SK-N-SH treated with all-trans-retinoic acid at 6 μM for 48 hours (cell line): ENCODE data around the gene PALLD.

ENCODE experiments used
- ATAC-seq: fragments of 200-7000 bp; cut with Tn5 transposase; 3 replicates; pipeline ENCODE4 v1.9.1; 2020; ENCODE audit warnings: mild to moderate bottlenecking, moderate library complexity
- ARNTL ChIP-seq: fragments of 450-650 bp; formaldehyde crosslinking; IDR thresholded peaks from 2 replicates; pipeline ENCODE4 v1.5.0; 2020; ENCODE audit warnings: low read depth, mild to moderate bottlenecking, moderate library complexity, borderline replicate concordance
- BACH2 ChIP-seq: fragments of 250-450 bp; sonication (Bioruptor Pico); IDR thresholded peaks from 2 replicates; pipeline ENCODE4 v1.9.0; 2021; ENCODE audit warnings: mild to moderate bottlenecking, borderline replicate concordance
- CREB5 ChIP-seq: fragments of 250-450 bp; sonication (Bioruptor Pico); IDR thresholded peaks from 2 replicates; pipeline ENCODE4 v1.5.1; 2020; ENCODE audit warnings: low read depth, mild to moderate bottlenecking, moderate library complexity
- CSDC2 ChIP-seq: fragments of 250-450 bp; sonication (Bioruptor Pico); IDR thresholded peaks from 2 replicates; pipeline ENCODE4 v1.5.0; 2020; ENCODE audit warnings: mild to moderate bottlenecking, moderate library complexity
- CSRNP3 ChIP-seq: fragments of 250-450 bp; sonication (Bioruptor Pico); IDR thresholded peaks from 2 replicates; pipeline ENCODE4 v1.5.1; 2021; ENCODE audit warnings: mild to moderate bottlenecking, moderate library complexity
- ESRRG ChIP-seq: fragments of 250-450 bp; sonication (Bioruptor Pico); IDR thresholded peaks from 2 replicates; pipeline ENCODE4 v1.6.1; 2021; ENCODE audit warnings: mild to moderate bottlenecking
- GLIS3 ChIP-seq: fragments of 250-450 bp; sonication (Bioruptor Pico); IDR thresholded peaks from 2 replicates; pipeline ENCODE4 v1.5.0; 2020; ENCODE audit warnings: mild to moderate bottlenecking, moderate library complexity
- ISL1 ChIP-seq: fragments of 250-450 bp; sonication (Bioruptor Pico); IDR thresholded peaks from 2 replicates; pipeline ENCODE4 v2.1.2; 2022; ENCODE audit warnings: mild to moderate bottlenecking, moderate library complexity
- OSR1 ChIP-seq: fragments of 250-450 bp; sonication (Bioruptor Pico); IDR thresholded peaks from 2 replicates; pipeline ENCODE4 v1.8.0; 2022; ENCODE audit warnings: moderate library complexity, mild to moderate bottlenecking, inconsistent platforms
- PATZ1 ChIP-seq: fragments of 250-450 bp; sonication (Bioruptor Pico); IDR thresholded peaks from 2 replicates; pipeline ENCODE4 v1.8.0; 2020; ENCODE audit warnings: mild to moderate bottlenecking, moderate library complexity, borderline replicate concordance
- PPARA ChIP-seq: fragments of 250-450 bp; sonication (Bioruptor Pico); IDR thresholded peaks from 2 replicates; pipeline ENCODE4 v1.5.0; 2020; ENCODE audit warnings: mild to moderate bottlenecking, borderline replicate concordance
- RARB ChIP-seq: fragments of 250-450 bp; sonication (Bioruptor Pico); IDR thresholded peaks from 2 replicates; pipeline ENCODE4 v1.8.0; 2021; ENCODE audit warnings: mild to moderate bottlenecking, moderate library complexity
- SNAI2 ChIP-seq: fragments of 250-450 bp; sonication (Bioruptor Pico); IDR thresholded peaks from 2 replicates; pipeline ENCODE4 v1.5.0; 2020; ENCODE audit warnings: mild to moderate bottlenecking, moderate library complexity
- TCF4 ChIP-seq: fragments of 250-450 bp; sonication (Bioruptor Pico); IDR thresholded peaks from 2 replicates; pipeline ENCODE4 v1.8.0; 2021; ENCODE audit warnings: mild to moderate bottlenecking, moderate library complexity, borderline replicate concordance
- ZC3H10 ChIP-seq: fragments of 250-450 bp; sonication (Bioruptor Pico); IDR thresholded peaks from 2 replicates; pipeline ENCODE4 v1.5.1; 2021; ENCODE audit warnings: mild to moderate bottlenecking, moderate library complexity
- ZFP3 ChIP-seq: fragments of 250-450 bp; sonication (Bioruptor Pico); IDR thresholded peaks from 2 replicates; pipeline ENCODE4 v1.5.0; 2020; ENCODE audit warnings: mild to moderate bottlenecking, moderate library complexity
- ZFP30 ChIP-seq: fragments of 450-650 bp; formaldehyde crosslinking; IDR thresholded peaks from 2 replicates; pipeline ENCODE4 v1.5.0; 2022; ENCODE audit warnings: mild to moderate bottlenecking, moderate library complexity
- ZNF565 ChIP-seq: fragments of 450-650 bp; formaldehyde crosslinking; conservative IDR thresholded peaks from 2 replicates; pipeline ENCODE4 v1.5.0; 2020; ENCODE audit warnings: low read depth, mild to moderate bottlenecking, moderate library complexity
- ZNF70 ChIP-seq: fragments of 450-650 bp; formaldehyde crosslinking; IDR thresholded peaks from 2 replicates; pipeline ENCODE4 v1.5.0; 2020; ENCODE audit warnings: mild to moderate bottlenecking, moderate library complexity
- ZNF8 ChIP-seq: fragments of 450-650 bp; formaldehyde crosslinking; IDR thresholded peaks from 2 replicates; pipeline ENCODE4 v1.5.0; 2020; ENCODE audit warnings: mild to moderate bottlenecking, moderate library complexity
- TF ChIP-seq, protein P1 (sequence below): fragments of 250-450 bp; sonication (Bioruptor Pico); IDR thresholded peaks from 2 replicates; pipeline ENCODE4 v1.8.0; 2021; ENCODE audit warnings: low read depth, mild to moderate bottlenecking, moderate library complexity, borderline replicate concordance
- TF ChIP-seq, protein P2 (sequence below): fragments of 250-450 bp; sonication (Bioruptor Pico); IDR thresholded peaks from 2 replicates; pipeline ENCODE4 v1.5.0; 2020; ENCODE audit warnings: mild to moderate bottlenecking, moderate library complexity

The PALLD gene

GRCh38 chr4:168865854-168866253 lies 369.0 kb downstream of the PALLD start:
- ATAC-seq = no peak
- TF ChIP-seq ZFP30 (CRISPR knock-in tag) (no peak), ZNF70 (CRISPR knock-in tag) (no peak), CREB5 (CRISPR knock-in tag) (no peak), CSDC2 (no peak), ZNF565 (CRISPR knock-in tag) (no peak), ZC3H10 (CRISPR knock-in tag) (no peak)
- TF ChIP-seq, all 23 proteins: peak for 0

- ATAC-seq = no peak
- TF ChIP-seq ISL1 (CRISPR knock-in tag) (no peak), GLIS3 (no peak), OSR1 (no peak), ZNF565 (CRISPR knock-in tag) (no peak), RARB (no peak), ZNF70 (CRISPR knock-in tag) (no peak), BACH2 (CRISPR knock-in tag) (no peak), CSDC2 (no peak), ZFP3 (CRISPR knock-in tag) (no peak), CSRNP3 (CRISPR knock-in tag) (no peak), SNAI2 (CRISPR knock-in tag) (no peak), TCF4 (CRISPR knock-in tag) (no peak), CREB5 (CRISPR knock-in tag) (no peak), ZFP30 (CRISPR knock-in tag) (no peak)
- TF ChIP-seq, protein P1, sequence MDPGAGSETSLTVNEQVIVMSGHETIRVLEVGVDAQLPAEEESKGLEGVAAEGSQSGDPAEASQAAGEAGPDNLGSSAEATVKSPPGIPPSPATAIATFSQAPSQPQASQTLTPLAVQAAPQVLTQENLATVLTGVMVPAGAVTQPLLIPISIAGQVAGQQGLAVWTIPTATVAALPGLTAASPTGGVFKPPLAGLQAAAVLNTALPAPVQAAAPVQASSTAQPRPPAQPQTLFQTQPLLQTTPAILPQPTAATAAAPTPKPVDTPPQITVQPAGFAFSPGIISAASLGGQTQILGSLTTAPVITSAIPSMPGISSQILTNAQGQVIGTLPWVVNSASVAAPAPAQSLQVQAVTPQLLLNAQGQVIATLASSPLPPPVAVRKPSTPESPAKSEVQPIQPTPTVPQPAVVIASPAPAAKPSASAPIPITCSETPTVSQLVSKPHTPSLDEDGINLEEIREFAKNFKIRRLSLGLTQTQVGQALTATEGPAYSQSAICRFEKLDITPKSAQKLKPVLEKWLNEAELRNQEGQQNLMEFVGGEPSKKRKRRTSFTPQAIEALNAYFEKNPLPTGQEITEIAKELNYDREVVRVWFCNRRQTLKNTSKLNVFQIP (CRISPR knock-in tag) = no peak
- TF ChIP-seq, protein P2, sequence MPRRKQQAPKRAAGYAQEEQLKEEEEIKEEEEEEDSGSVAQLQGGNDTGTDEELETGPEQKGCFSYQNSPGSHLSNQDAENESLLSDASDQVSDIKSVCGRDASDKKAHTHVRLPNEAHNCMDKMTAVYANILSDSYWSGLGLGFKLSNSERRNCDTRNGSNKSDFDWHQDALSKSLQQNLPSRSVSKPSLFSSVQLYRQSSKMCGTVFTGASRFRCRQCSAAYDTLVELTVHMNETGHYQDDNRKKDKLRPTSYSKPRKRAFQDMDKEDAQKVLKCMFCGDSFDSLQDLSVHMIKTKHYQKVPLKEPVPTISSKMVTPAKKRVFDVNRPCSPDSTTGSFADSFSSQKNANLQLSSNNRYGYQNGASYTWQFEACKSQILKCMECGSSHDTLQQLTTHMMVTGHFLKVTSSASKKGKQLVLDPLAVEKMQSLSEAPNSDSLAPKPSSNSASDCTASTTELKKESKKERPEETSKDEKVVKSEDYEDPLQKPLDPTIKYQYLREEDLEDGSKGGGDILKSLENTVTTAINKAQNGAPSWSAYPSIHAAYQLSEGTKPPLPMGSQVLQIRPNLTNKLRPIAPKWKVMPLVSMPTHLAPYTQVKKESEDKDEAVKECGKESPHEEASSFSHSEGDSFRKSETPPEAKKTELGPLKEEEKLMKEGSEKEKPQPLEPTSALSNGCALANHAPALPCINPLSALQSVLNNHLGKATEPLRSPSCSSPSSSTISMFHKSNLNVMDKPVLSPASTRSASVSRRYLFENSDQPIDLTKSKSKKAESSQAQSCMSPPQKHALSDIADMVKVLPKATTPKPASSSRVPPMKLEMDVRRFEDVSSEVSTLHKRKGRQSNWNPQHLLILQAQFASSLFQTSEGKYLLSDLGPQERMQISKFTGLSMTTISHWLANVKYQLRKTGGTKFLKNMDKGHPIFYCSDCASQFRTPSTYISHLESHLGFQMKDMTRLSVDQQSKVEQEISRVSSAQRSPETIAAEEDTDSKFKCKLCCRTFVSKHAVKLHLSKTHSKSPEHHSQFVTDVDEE (CRISPR knock-in tag) = no peak
These were observed 369.8 kb downstream of the PALLD start for GRCh38 chr4:168866635-168867034.

DNA sequence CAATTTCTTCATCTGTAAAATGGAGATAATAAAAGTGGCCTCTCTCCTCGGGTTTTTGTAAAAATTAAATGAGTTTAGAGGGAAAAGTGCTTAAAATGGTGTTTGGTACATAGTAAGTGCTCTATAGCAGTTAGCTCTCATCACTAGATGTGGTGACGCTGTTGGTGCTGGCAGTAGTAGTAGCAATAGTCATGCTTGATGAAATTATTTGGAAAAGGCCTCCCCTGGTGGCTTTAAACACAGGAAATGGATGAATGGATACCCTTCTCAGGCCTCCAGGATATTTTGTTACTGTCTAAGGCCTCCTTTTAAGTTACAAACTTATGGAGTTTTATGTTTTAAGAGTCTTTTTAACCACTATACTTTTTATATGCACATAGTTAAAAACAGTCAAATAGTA lies 370.3 kb downstream of the PALLD start:
- no peak for ATAC-seq
- TF ChIP-seq ISL1 (CRISPR knock-in tag) = no peak

DNA sequence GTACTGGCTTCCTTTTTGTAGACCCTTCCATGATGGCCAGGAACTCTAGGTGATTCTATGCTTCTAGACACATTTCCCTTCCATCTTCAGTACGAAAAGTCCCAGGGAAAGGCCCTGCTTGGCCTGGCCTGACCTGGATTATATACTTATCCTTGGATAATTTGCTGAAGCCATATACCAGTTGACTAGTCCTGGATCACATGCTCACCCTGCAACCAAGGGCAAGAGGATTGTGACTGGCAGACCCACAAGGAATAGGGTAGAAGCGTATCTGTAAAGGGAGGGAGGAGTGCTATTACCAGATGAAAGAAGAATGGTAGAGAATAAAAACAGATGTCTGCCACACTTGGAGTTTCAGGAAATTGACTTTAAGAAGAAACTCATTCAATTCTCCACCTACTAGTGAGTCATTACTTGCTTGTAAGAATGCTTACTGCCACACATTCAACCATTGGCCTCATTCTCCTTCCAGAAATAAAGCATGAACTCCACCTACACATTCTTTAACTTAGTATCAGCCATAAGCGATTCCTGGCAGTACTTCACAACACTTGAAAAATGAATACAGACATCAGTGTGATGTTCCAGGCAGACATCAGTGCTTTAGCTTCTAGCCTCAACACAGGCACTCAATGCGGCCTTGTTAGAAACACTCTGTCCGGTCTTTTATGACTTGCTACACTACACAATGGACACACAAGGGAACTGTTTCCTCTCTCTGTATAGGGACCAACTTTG lies 371.4 kb downstream of the PALLD start:
- peak; percentile 73 for ATAC-seq
- TF ChIP-seq TCF4 (CRISPR knock-in tag) (no peak), ESRRG (CRISPR knock-in tag) (no peak), ARNTL (no peak), ZFP3 (CRISPR knock-in tag) (no peak), ZFP30 (CRISPR knock-in tag) (no peak), PATZ1 (CRISPR knock-in tag) (no peak), PPARA (no peak), ISL1 (CRISPR knock-in tag) (no peak), CSRNP3 (CRISPR knock-in tag) (no peak), ZNF8 (CRISPR knock-in tag) (no peak), RARB (no peak)
- TF ChIP-seq, protein P1 (CRISPR knock-in tag) = no peak
